GM23248 (cell line): ENCODE measurements around the gene G0S2. TPM values are rescaled to one million over a fixed set of nuclear protein-coding genes. Genes with fewer than 3 reads are reported as not detected.

Experiments
- DNase-seq: peaks from one replicate; pipeline ENCODE4 v3.0.0-alpha.2; 2015
- H2AFZ ChIP-seq: fragments of 200-600 bp; sonication (generic); 2 replicates; pipeline ENCODE4 v1.6.1; 2016; ENCODE audit warnings: antibody characterized with exemption
- H3F3A ChIP-seq: fragments of 200-600 bp; sonication (generic); 2 replicates; pipeline ENCODE4 v1.6.1; 2016; ENCODE audit warnings: mild to moderate bottlenecking, antibody characterized with exemption, mixed run types; ENCODE audit not compliant: insufficient read depth
- H3K27ac ChIP-seq: fragments of 200-600 bp; sonication (generic); 2 replicates; pipeline ENCODE4 v1.5.1; 2016; ENCODE audit warnings: mild to moderate bottlenecking
- H3K27me3 ChIP-seq: fragments of 200-600 bp; sonication (generic); replicated peaks from 2 replicates; pipeline ENCODE4 v1.6.1; 2016; ENCODE audit warnings: mild to moderate bottlenecking; ENCODE audit not compliant: insufficient read depth
- H3K36me3 ChIP-seq: fragments of 200-600 bp; sonication (generic); 2 replicates; pipeline ENCODE4 v1.6.1; 2016; ENCODE audit warnings: low read depth, mild to moderate bottlenecking
- H3K4me1 ChIP-seq: fragments of 200-600 bp; sonication (generic); 2 replicates; pipeline ENCODE4 v1.6.1; 2016; ENCODE audit warnings: mild to moderate bottlenecking; ENCODE audit not compliant: insufficient read depth
- H3K4me2 ChIP-seq: fragments of 200-600 bp; sonication (generic); one replicate; pipeline ENCODE4 v1.6.1; 2016; ENCODE audit warnings: mild to moderate bottlenecking; ENCODE audit not compliant: unreplicated experiment
- H3K4me3 ChIP-seq: fragments of 200-600 bp; sonication (generic); 2 replicates; pipeline ENCODE4 v1.5.1; 2016; ENCODE audit warnings: mild to moderate bottlenecking
- H3K79me2 ChIP-seq: fragments of 200-600 bp; sonication (generic); 2 replicates; pipeline ENCODE4 v1.6.1; 2016; ENCODE audit warnings: mild to moderate bottlenecking; ENCODE audit not compliant: insufficient read depth
- H3K9ac ChIP-seq: fragments of 200-600 bp; sonication (generic); 2 replicates; pipeline ENCODE4 v1.6.1; 2016; ENCODE audit warnings: mild to moderate bottlenecking
- H3K9me2 ChIP-seq: fragments of 200-600 bp; sonication (generic); 2 replicates; pipeline ENCODE4 v1.6.1; 2016; ENCODE audit warnings: mixed run types, mild to moderate bottlenecking, moderate library complexity; ENCODE audit not compliant: insufficient read depth
- H3K9me3 ChIP-seq: fragments of 200-600 bp; sonication (generic); one replicate; pipeline ENCODE4 v1.6.1; 2017; ENCODE audit warnings: low read depth
- H4K20me1 ChIP-seq: fragments of 200-600 bp; sonication (generic); 2 replicates; pipeline ENCODE4 v1.6.0; 2016; ENCODE audit not compliant: insufficient read depth
- EZH2 ChIP-seq: fragments of 200-600 bp; sonication (generic); IDR thresholded peaks from 2 replicates; pipeline ENCODE4 v1.6.1; 2018; ENCODE audit warnings: antibody characterized with exemption, mild to moderate bottlenecking; ENCODE audit not compliant: insufficient read depth, poor library complexity, severe bottlenecking
- EZH2phosphoT487 ChIP-seq: fragments of 200-600 bp; sonication (generic); IDR thresholded peaks from 2 replicates; pipeline ENCODE4 v1.6.1; 2018; ENCODE audit warnings: antibody characterized with exemption, moderate library complexity, mild to moderate bottlenecking, low read depth; ENCODE audit not compliant: insufficient read depth
- WGBS, 2 experiments: methylation state at CpG; one replicate each; pipeline ENCODE4 v1.1.6; 2015 to 2017; ENCODE audit warnings: low lambda C conversion rate in 2 of 2, low coverage in 1 of 2; ENCODE audit errors: missing lambda C conversion rate in 2 of 2; 5-methylcytosine and 5-hydroxymethylcytosine counted together
- in situ Hi-C: fragments of 300-500 bp; cut with MboI; formaldehyde crosslinking; loops from 2 replicates; pipeline ENCODE4 v1.15.0; 2020
- polyA plus RNA-seq: library from polyadenylated mRNA; unstranded; fragments of >200 nt; fragmentation: Nextera tagmentation; extraction: Ambion mirVana; gene quantifications from 2 replicates; pipeline ENCODE4 v1.2.1, GENCODE V29; 2016
- total RNA-seq: library from RNA; depleted of rRNA; stranded (reverse); fragments of >200 nt; shearing (Covaris generic); gene quantifications from 2 replicates; pipeline ENCODE4 v1.2.3, GENCODE V29; 2014

The G0S2 gene
- total and polyA plus RNA-seq, 2 experiments from 2014 or later, result 0.65 to 2.0 TPM

DNA sequence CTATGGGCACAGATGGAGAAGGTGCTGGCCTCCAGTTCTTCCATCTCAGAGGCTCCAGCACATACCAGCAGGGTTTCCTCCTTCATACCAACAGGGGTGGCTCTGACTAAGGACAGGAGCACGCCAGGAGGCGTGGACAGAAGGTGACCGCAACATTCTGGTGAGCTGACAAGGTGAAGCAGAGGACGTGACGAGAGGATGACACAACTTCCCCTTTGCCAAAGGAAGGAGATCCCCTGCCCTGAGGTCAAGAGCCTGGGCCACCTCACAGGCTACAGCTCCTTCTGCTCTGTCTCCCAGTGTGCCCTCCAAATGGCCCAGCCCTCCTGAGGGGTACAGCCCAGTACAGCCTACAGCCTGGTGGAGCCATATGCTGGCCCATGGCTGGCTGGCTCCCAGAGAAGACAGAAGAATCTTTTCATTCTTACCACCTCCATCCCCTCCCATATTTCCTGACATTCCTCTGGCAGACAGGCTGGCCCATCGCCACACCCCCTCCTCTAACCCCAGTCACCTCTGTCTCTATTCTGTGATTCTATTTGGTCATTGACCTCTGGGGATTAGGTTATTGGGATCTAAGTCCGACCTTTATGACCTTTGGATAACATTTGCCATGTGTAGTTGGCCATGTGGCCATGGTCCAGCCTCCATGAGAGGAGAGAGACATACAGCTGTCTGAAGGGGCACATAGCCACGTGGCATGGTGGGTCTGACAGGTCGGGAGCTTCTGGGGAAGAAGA, 17.9 kb upstream of the G0S2 start:
- Histone ChIP-seq H3K9me2 (no peaks in the 10 kb centered on the region), H2AFZ (no peak overlapping the region), H4K20me1 (no peaks in the 10 kb centered on the region), H3K9ac (no peak overlapping the region), H3K4me3 (no peak overlapping the region), H3K79me2 (no peaks in the 10 kb centered on the region), H3K27ac (no peak overlapping the region), H3K4me2 (no peak overlapping the region), H3K4me1 (no peaks in the 10 kb centered on the region), H3K36me3 (no peaks in the 10 kb centered on the region), H3K27me3 (no peaks in the 10 kb centered on the region; the same call in 1 of the 2 replicates), H3K9me3 (no peaks in the 10 kb centered on the region), H3F3A (no peaks in the 10 kb centered on the region)
- TF ChIP-seq EZH2 (no peak), EZH2phosphoT487 (no peak)
- DNase-seq, result peak; percentile 30
- WGBS, 2 experiments, result 62 to 68% methylated on average over 9 of the region's 9 CpGs
- in situ Hi-C loops, result no loop called here

GRCh38 chr1:209657918-209658317, 17.3 kb upstream of the G0S2 start:
- H3K4me3 ChIP-seq, result no peak overlapping the region
- TF ChIP-seq EZH2phosphoT487 (no peak), EZH2 (no peak)
- H3K36me3 ChIP-seq, result no peaks in the 10 kb centered on the region
- H3K4me1 ChIP-seq, result no peaks in the 10 kb centered on the region
- no peaks in the 10 kb centered on the region; the same call in 1 of the 2 replicates for H3K27me3 ChIP-seq
- WGBS, 2 experiments, result 73 to 77% methylated on average over 5 of the region's 5 CpGs
- in situ Hi-C loops, result no loop called here
- H3K4me2 ChIP-seq, result no peak overlapping the region
- no peaks in the 10 kb centered on the region for H3F3A ChIP-seq
- H2AFZ ChIP-seq, result no peak overlapping the region
- DNase-seq, result no peak
- H3K9me3 ChIP-seq, result no peaks in the 10 kb centered on the region
- no peak overlapping the region for H3K27ac ChIP-seq
- no peaks in the 10 kb centered on the region for H3K9me2 ChIP-seq
- H3K9ac ChIP-seq, result no peak overlapping the region
- H3K79me2 ChIP-seq, result no peaks in the 10 kb centered on the region
- no peaks in the 10 kb centered on the region for H4K20me1 ChIP-seq

DNA sequence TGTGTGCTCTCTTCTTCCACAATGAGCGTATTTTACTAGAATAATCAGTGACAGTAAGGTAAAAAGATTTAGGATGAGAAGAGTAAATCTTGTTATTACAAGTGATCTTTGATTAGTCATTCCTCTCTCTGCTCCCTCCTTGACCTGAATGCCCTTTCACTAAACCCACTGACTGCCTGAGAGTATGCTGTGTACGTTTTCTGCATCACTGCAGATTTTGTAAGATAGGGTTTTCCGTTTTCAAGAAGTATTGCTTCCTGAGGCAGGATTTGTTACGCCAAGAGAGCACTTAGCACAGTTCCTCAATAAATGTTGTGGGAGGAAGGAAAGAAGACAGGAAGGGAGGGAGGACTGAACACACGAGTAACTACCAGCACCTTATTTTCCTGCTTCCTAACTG, 15.3 kb upstream of the G0S2 start:
- Histone ChIP-seq H3K36me3 (no peaks in the 10 kb centered on the region), H3K9me3 (no peaks in the 10 kb centered on the region), H3K27me3 (no peaks in the 10 kb centered on the region; the same call in 1 of the 2 replicates), H3F3A (no peaks in the 10 kb centered on the region), H3K9me2 (no peaks in the 10 kb centered on the region), H3K79me2 (no peaks in the 10 kb centered on the region), H2AFZ (no peak overlapping the region), H3K4me2 (no peak overlapping the region), H3K27ac (no peak overlapping the region), H4K20me1 (no peaks in the 10 kb centered on the region), H3K4me1 (no peaks in the 10 kb centered on the region), H3K4me3 (no peak overlapping the region), H3K9ac (no peak overlapping the region)
- in situ Hi-C loops, result no loop called here
- no peak for TF ChIP-seq EZH2
- DNase-seq, result no peak
- WGBS, 2 experiments, result 42 to 46% methylated on average over 5 of the region's 5 CpGs

GRCh38 chr1:209661071-209661470, 14.1 kb upstream of the G0S2 start:
- in situ Hi-C loops, result no loop called here
- H3K9ac ChIP-seq, result no peak overlapping the region
- TF ChIP-seq EZH2phosphoT487 (no peak), EZH2 (no peak)
- no peaks in the 10 kb centered on the region for H3K4me1 ChIP-seq
- H3K4me2 ChIP-seq, result no peak overlapping the region
- no peak overlapping the region for H2AFZ ChIP-seq
- no peaks in the 10 kb centered on the region for H3K9me2 ChIP-seq
- H4K20me1 ChIP-seq, result no peaks in the 10 kb centered on the region
- H3K4me3 ChIP-seq, result no peak overlapping the region
- no peaks in the 10 kb centered on the region for H3K9me3 ChIP-seq
- no peaks in the 10 kb centered on the region for H3K79me2 ChIP-seq
- no peak overlapping the region for H3K27ac ChIP-seq
- H3F3A ChIP-seq, result no peaks in the 10 kb centered on the region
- no peaks in the 10 kb centered on the region; the same call in 1 of the 2 replicates for H3K27me3 ChIP-seq
- 55 to 67% methylated on average over 1 of the region's 1 CpG for WGBS, 2 experiments
- DNase-seq, result no peak
- no peaks in the 10 kb centered on the region for H3K36me3 ChIP-seq
